ENCODE measurements around the gene TRPM4.
"Not testable (repeated sequence)": the region's sequence is repeated elsewhere in the genome, so short reads cannot be mapped to it uniquely, and the experiment has no call there.

TRPM4 gene

DNA sequence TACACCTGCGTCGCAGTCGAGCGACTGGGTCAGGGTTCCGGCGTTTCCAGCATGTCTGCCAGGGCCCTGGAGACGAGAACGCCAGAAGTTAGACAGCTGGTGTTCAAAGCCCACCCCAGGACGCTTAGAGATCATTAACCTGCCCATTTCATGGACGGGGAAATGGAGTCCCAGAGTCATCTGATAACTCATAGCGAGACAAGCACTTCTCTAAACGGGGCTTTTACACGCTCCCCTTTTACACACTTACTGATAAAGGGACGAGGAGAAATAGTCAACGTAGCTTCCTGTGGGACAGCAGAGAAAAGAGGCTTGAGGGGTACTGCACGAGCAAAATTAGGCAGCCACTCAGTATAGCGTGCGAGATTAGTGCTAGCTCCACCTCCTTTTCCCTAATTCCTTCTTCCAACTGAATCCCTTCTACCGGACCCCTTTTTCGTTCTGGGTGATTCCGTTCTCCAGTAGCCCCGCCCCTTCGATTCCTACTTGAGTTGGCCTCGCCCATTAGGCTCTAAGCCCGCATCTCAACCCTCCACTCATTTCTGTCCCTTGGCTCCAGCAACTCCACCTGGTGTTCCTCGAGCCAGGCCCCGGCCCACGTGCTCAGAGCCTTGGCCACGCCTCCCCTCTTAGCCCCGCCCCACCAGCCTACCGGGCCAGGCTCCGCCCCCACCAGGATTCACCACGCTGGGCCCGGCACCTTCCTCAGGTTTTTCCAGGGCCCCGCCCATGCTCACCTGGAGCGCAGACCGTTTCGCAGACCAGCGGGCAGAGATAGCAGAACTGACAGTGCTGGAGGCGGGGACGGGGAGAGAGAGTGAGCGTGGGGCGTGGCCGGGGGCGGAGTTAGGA, 6.1 kb upstream of the TRPM4 start:
- no peak for DNase-seq (ENCODE audit: low read depth in 2 of 2)

DNA sequence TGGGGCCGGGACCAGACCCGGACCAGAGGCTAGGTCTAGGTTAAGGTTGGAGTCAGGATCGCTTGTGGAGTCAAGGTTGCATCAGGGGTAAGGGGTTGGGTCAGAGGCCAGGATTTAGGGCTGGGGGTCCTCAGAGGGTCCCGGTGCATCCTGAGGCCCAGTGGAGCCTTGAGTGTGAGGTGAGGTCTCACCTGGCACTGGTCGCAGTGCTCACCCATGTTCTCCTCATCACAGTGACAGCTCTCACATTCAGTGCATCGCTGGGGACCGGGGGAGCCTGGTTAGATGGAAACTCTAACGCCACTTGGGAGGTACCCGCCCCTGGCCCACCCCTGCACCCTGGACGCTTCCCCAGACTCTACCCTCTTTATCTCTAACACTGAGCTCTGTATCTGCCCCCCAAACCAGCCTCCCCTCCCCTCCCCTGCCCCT, 5.5 kb upstream of the TRPM4 start:
- DNase-seq (ENCODE audit: low read depth in 2 of 2), result no peak

DNA sequence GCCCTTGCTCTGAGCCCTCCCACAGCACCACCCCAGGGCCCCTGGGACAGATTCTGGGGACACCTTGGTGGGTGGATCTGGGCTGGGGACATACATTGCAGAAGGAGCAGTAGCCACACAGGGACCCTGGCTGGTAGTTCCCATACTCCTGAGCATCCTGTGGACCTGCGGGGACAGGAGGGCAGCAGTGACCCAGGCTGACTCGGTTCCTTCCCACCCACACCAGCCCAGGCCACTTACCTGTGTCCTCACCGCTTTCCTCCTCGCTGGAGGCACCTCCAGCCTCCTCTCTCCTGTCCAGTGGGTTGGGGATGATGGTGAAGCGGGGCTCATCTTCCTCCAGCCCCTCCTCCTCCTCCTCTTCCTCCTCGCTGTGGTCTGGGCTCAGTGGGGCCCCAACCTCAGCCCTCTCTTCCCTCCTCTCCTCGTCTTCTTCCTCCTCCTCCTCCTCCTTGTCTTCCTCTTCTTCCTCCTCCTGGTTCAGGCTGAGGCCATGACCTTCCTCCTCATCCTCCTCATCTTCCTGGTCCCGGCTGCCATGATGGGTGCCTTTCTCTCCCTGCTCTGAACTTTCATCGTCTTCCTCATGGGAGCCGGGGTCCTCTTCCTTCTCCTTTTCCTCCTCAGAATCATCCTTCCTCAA, 4.3 kb upstream of the TRPM4 start:
- no peak for DNase-seq (ENCODE audit: low read depth in 2 of 2)

DNA sequence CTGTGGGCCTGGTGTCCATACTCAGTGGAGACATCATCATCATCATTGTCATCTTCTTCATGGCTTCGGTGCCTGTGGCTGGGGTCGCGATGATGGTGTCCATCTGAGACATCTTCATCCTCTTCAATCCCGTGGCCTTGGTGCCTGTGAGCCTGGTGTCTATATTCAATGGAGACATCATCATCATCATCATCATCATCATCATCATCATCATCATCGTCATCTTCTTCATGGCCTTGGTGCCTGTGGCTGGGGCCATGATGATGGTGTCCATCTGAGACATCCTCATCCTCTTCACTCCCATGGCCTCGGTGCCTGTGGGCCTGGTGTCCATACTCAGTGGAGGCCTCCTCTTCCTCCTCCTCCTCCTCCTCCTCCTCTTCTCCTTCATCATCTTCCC, 3.3 kb upstream of the TRPM4 start:
- no peak for DNase-seq (ENCODE audit: low read depth in 2 of 2)

DNA sequence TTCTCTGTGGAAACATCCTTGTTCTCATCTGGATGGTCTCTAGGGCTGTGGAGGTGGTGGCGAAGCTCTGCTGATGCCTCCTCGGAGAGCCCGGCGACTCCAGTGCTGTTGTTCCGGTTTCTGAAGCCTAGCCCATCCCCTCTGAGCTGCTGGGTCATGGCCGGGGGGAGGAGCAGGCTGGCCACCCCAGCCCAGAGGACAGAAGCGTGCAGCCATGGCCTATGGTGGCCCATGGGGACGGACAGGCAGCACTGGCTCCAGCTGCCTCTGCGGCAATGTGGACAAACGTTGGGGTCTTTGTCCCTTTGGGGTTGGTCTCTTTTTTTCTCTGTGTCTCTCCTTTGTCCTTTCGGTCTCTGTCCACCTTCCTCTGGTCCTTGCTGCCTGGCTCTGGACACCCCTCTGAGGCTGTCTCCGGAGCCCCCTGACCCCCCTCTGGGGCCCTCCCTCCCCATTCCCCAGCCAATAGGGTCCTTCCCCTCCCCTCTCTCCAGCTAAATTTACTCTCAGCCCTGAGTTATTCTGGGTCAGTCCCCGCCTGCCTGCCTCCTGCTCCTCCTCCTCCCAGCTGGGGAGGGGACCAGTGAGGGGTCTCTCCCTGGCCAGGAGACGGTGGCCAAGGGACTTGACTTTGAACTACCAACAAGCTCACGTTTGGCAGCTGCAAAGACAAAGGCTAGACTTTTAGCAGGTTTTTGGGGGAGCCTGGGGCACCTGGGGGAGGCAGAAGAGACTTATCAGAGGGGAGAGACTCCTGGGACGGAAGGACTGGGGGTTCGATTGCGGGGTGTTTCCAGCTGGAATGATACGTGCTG, 2.4 kb upstream of the TRPM4 start, which contains the start of gene HRC:
Gene HRC (minus strand): TSS at position 392 of the 815 bp plus-strand sequence. CDS start 159 bp downstream, at position 233.
- no peak for DNase-seq (ENCODE audit: low read depth in 2 of 2)

DNA sequence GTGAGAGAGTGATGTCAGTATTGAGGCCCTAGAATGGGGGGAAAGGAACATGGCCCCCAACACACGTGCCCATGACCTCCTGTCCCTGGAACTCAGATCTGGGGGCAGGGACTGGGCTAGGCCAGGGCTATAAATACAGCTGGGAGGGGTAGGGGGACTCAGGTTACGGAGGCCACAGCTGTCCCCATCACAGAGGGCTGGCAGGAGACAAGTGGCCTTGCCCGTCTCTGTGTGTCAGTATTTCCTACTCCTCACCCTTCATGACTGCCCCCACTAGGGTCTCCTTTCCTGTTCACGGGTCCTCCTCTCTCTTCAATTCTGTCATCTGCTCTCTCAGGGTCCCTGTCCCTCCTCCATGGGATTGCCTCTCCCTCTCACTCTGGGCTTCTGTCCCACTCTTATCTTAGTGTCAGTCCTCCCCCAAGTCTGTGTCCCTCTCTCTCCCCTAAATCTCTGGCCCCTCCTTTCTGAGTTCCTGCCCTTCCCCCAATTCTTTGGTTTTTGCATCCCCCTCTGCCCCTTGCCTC, 1.7 kb upstream of the TRPM4 start:
- DNase-seq (ENCODE audit: low read depth in 2 of 2), result no peak

DNA sequence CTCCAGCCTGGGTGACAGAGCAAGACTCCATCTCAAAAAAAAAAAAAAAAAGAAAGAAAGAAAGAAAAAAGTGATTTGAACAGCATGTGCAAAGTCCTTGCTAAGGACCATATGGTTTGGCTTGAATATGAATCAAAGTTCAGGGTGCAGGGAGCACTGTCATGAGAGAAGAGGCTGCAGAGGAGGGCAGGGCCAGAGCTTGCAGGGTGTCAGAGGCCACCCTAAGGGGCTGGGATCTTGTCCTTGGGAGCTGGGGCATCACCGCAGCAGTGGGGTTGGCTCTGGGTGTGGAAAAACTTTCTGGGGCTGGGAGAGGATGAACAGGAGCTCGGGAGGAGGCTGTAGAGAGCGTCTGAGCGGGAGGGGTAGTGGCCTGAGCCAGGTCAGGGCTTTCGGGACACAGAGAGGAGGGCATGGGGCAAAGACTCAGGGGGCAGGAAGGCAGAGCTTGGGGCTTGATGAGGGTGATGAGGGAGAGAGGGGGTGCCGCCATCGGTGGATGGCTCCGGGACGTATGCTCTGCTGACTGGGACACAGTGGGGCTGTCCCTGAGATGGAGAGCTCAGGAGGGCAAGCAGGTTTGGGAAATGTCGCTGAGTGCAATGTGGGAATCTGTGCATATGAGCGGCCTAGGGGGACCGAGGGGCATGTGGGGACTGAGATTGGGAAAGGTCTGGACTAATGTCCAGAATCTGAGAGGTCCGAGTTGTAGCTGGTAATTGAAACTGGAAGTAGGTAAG, 3.0 kb downstream of the TRPM4 start:
- DNase-seq (ENCODE audit: low read depth in 2 of 2), result no peak

DNA sequence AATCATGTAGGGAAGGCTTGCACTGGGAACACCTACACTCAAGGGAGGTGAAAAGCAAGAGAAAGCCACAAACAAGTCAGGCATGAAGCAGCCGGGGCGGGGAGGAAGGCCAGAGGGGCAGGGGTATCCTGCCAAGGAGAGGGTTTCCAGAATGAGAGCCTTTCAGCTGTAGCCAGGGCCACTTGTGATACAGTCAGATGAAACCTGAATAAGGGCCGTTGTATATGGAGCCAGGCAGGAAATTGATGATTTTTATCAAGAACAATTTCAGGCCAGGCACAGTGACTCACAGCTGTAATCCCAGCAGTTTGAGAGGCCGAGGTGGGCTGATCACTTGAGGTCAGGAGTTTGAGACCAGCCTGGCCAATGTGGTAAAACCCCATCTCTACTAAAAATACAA, 4.4 kb downstream of the TRPM4 start:
- no peak for DNase-seq (ENCODE audit: low read depth in 2 of 2)

DNA sequence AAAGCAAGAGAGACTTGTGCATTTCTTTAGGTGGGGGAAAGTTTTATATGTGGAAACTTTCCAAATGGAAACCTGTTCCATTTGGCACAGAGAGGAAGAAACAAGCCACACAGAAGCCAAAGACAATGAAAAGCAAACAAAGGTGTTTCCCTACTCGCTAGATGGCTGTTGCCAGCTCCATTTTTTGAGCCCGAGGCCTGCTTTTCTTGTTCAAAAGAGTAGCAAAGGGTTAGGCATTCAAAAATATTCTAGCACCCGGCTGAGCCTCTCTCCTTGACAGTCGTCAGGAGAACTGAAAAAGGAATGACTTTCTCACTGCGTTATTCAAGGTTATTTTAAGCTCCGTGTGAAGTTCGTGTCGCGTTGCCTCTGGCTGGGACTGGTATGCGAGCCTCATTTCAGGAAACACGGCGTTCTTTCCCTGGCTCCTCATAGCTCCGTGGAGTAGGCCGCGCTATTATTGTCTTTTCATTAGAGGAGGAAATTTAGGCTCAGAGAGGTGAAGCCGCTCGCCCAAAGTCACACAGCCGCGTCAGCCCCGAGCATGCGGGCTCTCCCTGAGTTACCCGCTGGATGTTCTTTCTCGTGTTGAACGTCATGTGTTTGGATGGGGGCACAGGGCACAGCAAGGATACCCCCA, 7.6 kb downstream of the TRPM4 start:
- DNase-seq (ENCODE audit: low read depth in 2 of 2), result no peak

DNA sequence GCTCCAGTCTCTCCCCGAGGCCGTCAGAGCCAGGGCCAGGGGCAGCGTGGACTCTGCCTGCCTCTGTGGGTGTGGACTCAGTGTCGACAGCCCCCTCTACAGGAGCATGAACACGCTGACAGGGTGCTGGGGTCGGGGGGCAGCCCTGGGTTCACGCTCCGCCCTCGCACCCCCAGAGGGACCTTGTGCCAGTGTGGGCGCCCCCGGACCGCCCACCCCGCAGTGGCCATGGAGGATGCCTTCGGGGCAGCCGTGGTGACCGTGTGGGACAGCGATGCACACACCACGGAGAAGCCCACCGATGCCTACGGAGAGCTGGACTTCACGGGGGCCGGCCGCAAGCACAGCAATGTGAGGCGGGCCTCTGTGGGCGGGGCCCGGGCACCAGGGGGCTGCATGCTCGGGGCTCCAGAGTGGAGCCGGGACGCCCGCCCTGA, 8.3 kb downstream of the TRPM4 start:
- no peak for DNase-seq (ENCODE audit: low read depth in 2 of 2)

DNA sequence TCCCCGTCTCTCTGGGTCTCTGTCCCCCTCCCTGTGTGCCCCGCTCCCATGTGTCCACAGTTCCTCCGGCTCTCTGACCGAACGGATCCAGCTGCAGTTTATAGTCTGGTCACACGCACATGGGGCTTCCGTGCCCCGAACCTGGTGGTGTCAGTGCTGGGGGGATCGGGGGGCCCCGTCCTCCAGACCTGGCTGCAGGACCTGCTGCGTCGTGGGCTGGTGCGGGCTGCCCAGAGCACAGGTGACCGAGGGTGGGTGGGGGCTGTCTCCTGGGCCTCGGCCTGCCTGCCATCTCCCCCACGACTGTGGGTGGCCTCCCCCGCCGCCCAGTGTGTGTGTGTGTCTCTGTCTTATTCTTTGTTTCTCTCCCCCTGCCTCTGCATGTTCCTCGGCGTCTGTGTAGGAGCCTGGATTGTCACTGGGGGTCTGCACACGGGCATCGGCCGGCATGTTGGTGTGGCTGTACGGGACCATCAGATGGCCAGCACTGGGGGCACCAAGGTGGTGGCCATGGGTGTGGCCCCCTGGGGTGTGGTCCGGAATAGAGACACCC, 10.3 kb downstream of the TRPM4 start:
- DNase-seq (ENCODE audit: low read depth in 2 of 2), result no peak

DNA sequence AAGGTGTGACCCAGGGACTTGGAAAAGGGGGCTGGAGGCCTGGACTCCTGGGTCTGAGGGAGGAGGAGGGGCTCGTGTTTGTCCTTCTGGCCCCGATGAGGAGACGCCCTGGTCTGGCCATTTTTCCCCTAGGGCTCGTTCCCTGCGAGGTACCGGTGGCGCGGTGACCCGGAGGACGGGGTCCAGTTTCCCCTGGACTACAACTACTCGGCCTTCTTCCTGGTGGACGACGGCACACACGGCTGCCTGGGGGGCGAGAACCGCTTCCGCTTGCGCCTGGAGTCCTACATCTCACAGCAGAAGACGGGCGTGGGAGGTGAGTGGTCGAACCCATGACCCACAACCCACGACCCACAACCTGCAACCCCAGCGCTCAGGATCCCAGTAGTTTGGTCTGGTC, 10.8 kb downstream of the TRPM4 start:
- no peak for DNase-seq (ENCODE audit: low read depth in 2 of 2)

DNA sequence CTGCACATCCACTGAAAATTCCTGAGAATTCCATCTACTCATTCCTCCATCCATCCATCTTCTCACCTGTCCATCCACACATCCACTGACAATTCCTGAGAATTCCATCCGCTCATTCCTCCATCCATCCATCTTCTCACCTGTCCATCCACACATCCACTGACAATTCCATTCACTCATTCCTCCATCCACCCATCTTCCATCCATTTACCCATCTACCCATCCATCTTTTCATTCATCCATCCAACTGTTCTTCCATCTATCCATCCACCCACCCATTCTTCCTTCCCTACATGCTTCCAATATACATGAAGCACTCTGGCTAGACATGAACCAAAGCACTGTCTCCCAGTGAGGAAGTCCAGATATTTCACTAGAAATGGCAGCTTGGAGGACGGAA, 15.6 kb downstream of the TRPM4 start:
- no peak for DNase-seq (ENCODE audit: low read depth in 2 of 2)

DNA sequence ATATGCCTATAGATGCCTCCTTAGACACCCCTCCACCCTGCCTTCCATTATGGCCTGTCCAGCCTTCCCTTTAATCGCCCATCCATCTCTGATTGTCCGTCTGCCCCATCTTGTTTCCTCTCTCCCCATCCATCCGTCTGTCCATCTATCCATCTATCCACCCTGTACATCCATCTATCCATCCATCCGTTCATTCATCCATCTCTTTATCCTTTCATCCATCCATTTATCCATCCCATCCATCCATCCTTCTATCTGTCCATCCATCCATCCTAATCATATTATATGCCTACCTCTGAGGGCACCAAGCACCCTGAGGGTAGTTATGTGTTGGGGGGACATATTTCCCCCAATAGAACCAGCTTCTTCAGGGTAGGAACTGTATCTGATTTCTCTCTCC, 23.1 kb downstream of the TRPM4 start:
- DNase-seq (ENCODE audit: low read depth in 2 of 2), result no peak

DNA sequence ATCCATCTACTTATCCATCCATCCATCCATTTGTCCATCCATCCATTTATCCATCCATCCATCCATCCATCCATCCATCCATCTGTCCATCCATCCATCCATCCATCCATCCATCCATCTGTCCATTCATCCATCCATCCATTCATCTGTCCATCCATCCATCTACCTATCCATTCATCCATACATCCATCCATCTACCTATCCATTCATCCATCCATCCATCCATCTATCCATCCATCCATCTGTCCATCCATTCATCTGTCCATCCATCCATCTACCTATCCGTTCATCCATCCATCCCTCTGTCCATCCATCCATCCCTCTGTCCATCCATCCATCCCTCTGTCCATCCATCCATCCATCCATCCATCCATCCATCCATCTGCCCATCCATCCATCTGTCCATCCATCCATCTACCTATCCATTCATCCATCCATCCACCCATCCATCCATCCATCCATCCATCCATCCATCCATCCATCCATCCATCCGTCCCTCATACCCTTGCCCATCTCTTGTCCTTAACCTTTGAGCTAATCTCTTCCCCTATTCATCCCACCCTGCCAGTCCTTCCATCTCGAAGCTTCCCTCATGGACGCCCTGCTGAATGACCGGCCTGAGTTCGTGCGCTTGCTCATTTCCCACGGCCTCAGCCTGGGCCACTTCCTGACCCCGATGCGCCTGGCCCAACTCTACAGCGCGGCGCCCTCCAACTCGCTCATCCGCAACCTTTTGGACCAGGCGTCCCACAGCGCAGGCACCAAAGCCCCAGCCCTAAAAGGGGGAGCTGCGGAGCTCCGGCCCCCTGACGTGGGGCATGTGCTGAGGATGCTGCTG, 24.6 kb downstream of the TRPM4 start:
- not testable (repeated sequence) for DNase-seq (ENCODE audit: low read depth in 2 of 2)

DNA sequence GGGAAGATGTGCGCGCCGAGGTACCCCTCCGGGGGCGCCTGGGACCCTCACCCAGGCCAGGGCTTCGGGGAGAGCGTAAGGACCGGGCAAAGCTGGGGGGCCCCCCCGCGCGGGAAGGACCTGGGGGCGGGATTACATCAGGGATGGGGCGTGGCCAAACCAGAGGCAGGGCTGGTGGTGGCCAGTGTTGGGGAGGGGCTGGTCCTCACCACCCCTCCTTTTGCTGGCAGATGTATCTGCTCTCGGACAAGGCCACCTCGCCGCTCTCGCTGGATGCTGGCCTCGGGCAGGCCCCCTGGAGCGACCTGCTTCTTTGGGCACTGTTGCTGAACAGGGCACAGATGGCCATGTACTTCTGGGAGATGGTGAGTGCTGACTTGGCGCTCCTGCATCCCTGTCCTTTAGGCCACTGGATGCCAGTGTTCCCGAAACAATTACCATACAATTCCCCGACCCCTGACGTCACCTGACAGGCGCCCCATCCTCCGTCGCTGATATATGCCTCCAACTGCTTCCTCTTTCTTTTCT, 25.3 kb downstream of the TRPM4 start:
- DNase-seq (ENCODE audit: low read depth in 2 of 2), result no peak

DNA sequence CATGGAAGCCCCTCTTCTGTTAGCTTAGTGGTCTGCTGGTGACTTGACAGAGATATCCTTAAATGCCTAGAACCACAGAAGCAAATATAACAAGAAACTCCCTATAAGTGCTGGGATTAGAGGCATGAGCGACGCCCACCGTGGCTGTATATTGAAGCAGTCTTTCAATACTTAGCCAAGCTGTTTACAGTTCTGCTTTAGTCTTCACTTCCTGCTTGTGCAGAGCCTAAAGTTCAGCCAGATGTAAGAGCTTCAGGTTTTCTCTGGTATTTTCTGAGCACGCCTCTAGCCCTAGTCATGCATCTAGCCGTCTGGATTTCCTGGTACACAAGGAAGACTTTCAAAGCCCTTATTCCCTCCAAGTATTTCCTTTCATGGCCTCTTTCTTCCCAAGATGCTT, 28.5 kb downstream of the TRPM4 start:
- no peak for DNase-seq (ENCODE audit: low read depth in 2 of 2)

DNA sequence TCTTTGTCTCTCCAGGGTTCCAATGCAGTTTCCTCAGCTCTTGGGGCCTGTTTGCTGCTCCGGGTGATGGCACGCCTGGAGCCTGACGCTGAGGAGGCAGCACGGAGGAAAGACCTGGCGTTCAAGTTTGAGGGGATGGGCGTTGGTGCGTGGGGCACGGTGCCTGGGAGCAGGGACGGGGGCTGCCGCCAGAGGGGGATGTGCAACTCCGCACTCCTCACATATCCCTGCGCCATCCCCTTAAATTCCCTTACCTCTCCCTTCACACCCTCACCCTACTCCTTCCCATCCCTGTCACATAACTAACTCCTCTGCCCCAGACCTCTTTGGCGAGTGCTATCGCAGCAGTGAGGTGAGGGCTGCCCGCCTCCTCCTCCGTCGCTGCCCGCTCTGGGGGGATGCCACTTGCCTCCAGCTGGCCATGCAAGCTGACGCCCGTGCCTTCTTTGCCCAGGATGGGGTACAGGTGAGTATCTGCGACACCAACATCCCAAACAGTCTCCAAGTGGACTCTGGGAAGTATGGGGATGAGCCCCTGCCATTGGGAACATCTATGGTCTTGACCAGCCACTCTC, 31.1 kb downstream of the TRPM4 start:
- no peak for DNase-seq (ENCODE audit: low read depth in 2 of 2)

DNA sequence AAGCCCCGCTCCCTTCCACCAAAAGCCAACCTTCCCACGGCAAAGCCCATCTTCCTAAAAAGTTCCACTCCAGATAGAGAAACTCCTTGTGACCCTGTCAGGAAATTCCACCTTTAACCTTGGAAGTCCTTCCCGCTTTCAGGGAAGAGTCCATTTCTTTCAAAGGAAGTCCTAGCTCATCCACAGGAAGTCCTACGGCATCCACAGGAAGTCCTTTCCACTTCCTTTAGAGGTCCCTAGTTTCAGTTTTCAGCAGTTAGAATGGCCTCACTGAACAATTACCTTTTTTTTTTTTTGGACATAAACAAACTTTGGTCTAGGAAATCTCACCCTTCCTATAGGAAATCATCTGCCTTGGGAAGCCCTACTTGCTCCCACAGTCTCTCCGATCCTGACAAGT, 31.7 kb downstream of the TRPM4 start:
- no peak for DNase-seq (ENCODE audit: low read depth in 2 of 2)
